Liver (tissue), 9 donors: Measurements from ENCODE around the gene RAB3C. TPM values are rescaled to one million over a fixed set of nuclear protein-coding genes. Genes with fewer than 3 reads are reported as not detected.
A peak's percentile ranks its signal among the peaks of the same experiment; 100 is the strongest.

ENCODE experiments used
- DNase-seq: peaks from one replicate; pipeline ENCODE4 v3.0.0-alpha.2; 2017; ENCODE audit warnings: low spot score
- H3K27ac ChIP-seq, 2 donors: one replicate each; pipeline ENCODE4 v1.7.0; 2013; ENCODE audit warnings: inconsistent platforms in 2 of 2, low read length in 2 of 2, control low read depth in 1 of 2, low read depth in 1 of 2, mild to moderate bottlenecking in 1 of 2
- H3K27me3 ChIP-seq, 4 donors: one replicate each; pipeline versions ENCODE4 v1.6.1 to v1.7.0; 2013; ENCODE audit warnings: low read length in 3 of 4, inconsistent platforms in 1 of 4, mild to moderate bottlenecking in 1 of 4, moderate library complexity in 1 of 4; ENCODE audit not compliant: control insufficient read depth in 4 of 4, insufficient read depth in 4 of 4
- H3K36me3 ChIP-seq, 4 donors: one replicate each; pipeline versions ENCODE4 v1.6.1 to v1.7.0; 2013; ENCODE audit warnings: low read length in 3 of 4, mild to moderate bottlenecking in 3 of 4, low read depth in 1 of 4, moderate library complexity in 1 of 4; ENCODE audit not compliant: control insufficient read depth in 4 of 4, insufficient read depth in 3 of 4
- H3K4me1 ChIP-seq, 4 donors: one replicate each; pipeline versions ENCODE4 v1.6.1 to v1.7.0; 2013; ENCODE audit warnings: low read length in 3 of 4, mild to moderate bottlenecking in 3 of 4, moderate library complexity in 1 of 4; ENCODE audit not compliant: control insufficient read depth in 4 of 4, insufficient read depth in 4 of 4
- H3K4me3 ChIP-seq, 3 donors: one replicate each; pipeline versions ENCODE4 v1.6.1 to v1.7.0; 2013; ENCODE audit warnings: low read length in 3 of 3, control low read depth in 1 of 3, low read depth in 1 of 3, mild to moderate bottlenecking in 1 of 3
- H3K9ac ChIP-seq, 2 donors: one replicate each; pipeline ENCODE4 v1.7.0; 2013; ENCODE audit warnings: low read length in 2 of 2, mild to moderate bottlenecking in 2 of 2, moderate library complexity in 2 of 2, control low read depth in 1 of 2, low read depth in 1 of 2
- H3K9me3 ChIP-seq, 4 donors: one replicate each; pipeline versions ENCODE4 v1.6.1 to v1.7.0; 2013; ENCODE audit warnings: low read length in 3 of 4; ENCODE audit not compliant: control insufficient read depth in 4 of 4
- CTCF ChIP-seq: fragments of 150-350 bp; IDR thresholded peaks from 2 replicates; pipeline ENCODE4 v1.5.1; 2017; ENCODE audit warnings: improper control_type of control experiment, low read depth, low read length; ENCODE audit not compliant: missing input control
- EGR1 ChIP-seq, 2 donors: IDR thresholded peaks; 2 replicates each; pipeline ENCODE4 v1.6.1; 2016 to 2018; ENCODE audit warnings: antibody characterized with exemption in 2 of 2, low read depth in 2 of 2
- FOXA1 ChIP-seq: IDR thresholded peaks from 2 replicates; pipeline ENCODE4 v1.6.1; 2016; ENCODE audit warnings: antibody characterized with exemption
- FOXA2 ChIP-seq: IDR thresholded peaks from 2 replicates; pipeline ENCODE4 v1.6.1; 2016; ENCODE audit warnings: antibody characterized with exemption
- GABPA ChIP-seq, 2 donors: IDR thresholded peaks in 1 of 2; conservative IDR thresholded peaks in 1 of 2; 2 replicates each; pipeline ENCODE4 v1.6.1; 2016; ENCODE audit warnings: antibody characterized with exemption in 2 of 2, mild to moderate bottlenecking in 1 of 2, moderate library complexity in 1 of 2
- HNF4A ChIP-seq, 2 donors: conservative IDR thresholded peaks; 2 replicates each; pipeline ENCODE4 v1.6.1; 2016; ENCODE audit warnings: antibody characterized with exemption in 2 of 2, mild to moderate bottlenecking in 2 of 2
- MAX ChIP-seq: IDR thresholded peaks from 2 replicates; pipeline ENCODE4 v1.6.1; 2016; ENCODE audit warnings: antibody characterized with exemption
- NR2F2 ChIP-seq: IDR thresholded peaks from 2 replicates; pipeline ENCODE4 v1.6.1; 2016; ENCODE audit warnings: antibody characterized with exemption
- RAD21 ChIP-seq, 2 donors: IDR thresholded peaks; 2 replicates each; pipeline ENCODE4 v1.6.1; 2016; ENCODE audit warnings: antibody characterized with exemption in 2 of 2, mild to moderate bottlenecking in 2 of 2
- REST ChIP-seq: IDR thresholded peaks from 2 replicates; pipeline ENCODE4 v1.6.1; 2016; ENCODE audit warnings: antibody characterized with exemption, mild to moderate bottlenecking
- SP1 ChIP-seq: IDR thresholded peaks from 2 replicates; pipeline ENCODE4 v1.6.1; 2018; ENCODE audit warnings: antibody characterized with exemption, mild to moderate bottlenecking
- TAF1 ChIP-seq: conservative IDR thresholded peaks from 2 replicates; pipeline ENCODE4 v1.6.1; 2016; ENCODE audit warnings: antibody characterized with exemption, mild to moderate bottlenecking
- YY1 ChIP-seq: IDR thresholded peaks from 2 replicates; pipeline ENCODE4 v1.6.1; 2016; ENCODE audit warnings: antibody characterized with exemption, mild to moderate bottlenecking
- ZBTB33 ChIP-seq: IDR thresholded peaks from 2 replicates; pipeline ENCODE4 v1.6.1; 2016; ENCODE audit warnings: antibody characterized with exemption
- WGBS: extraction: QIAGEN DNeasy Blood & Tissue Kit; methylation state at CpG from one replicate; pipeline ENCODE4 v1.1.7; 2013; 5-methylcytosine and 5-hydroxymethylcytosine counted together
- polyA plus RNA-seq, 2 donors: library from polyadenylated mRNA; stranded (reverse) in 1 of 2; unstranded in 1 of 2; fragments of 200-250 nt in 1 of 2; fragments of >200 nt in 1 of 2; fragmentation: Nextera tagmentation in 1 of 2; extraction: Ambion mirVana in 1 of 2; gene quantifications; one replicate each; pipeline versions ENCODE4 v1.2.1 to v1.2.3, GENCODE V29; 2013 to 2015
- total RNA-seq, 2 donors: library from RNA; depleted of rRNA; stranded (reverse); fragments of >200 nt; gene quantifications; one replicate each; pipeline ENCODE4 v1.2.3, GENCODE V29; 2014
- donor health status: healthy.
- donor health status: healthy.
- donor health status: healthy.
- donor health status: healthy.
- donor health status: healthy.

RAB3C gene
- total and polyA plus RNA-seq, 4 donors, result 0.72 to 4.6 (median 1.3) TPM

- Histone ChIP-seq H3K36me3 (no peaks in the 10 kb centered on the region), H3K9ac (no peak overlapping the region), H3K4me3 (no peak overlapping the region), H3K4me1 (no peaks in the 10 kb centered on the region), H3K27me3 (peaks cover 0 to 2% (median 0%) of the 10 kb centered on the region in 4 donors), H3K27ac (no peak overlapping the region), H3K9me3 (no peaks in the 10 kb centered on the region)
- no peak for TF ChIP-seq SP1
- no peak for TF ChIP-seq HNF4A (conservative IDR thresholded peaks at IDR 0.05)
- no peak for TF ChIP-seq RAD21 (IDR thresholded peaks at IDR 0.05)
- no peak for TF ChIP-seq EGR1 (IDR thresholded peaks at IDR 0.05; ENCODE audit: low read depth in 2 of 2)
- TF ChIP-seq GABPA (IDR thresholded peaks at IDR 0.05 in 1 of 2, conservative IDR thresholded peaks at IDR 0.05 in 1 of 2), result no peak
- peak; percentile 16 for TF ChIP-seq NR2F2
- 67% methylated on average over 2 of the region's 2 CpGs for WGBS
- no peak for DNase-seq
Measured at GRCh38 chr5:58885260-58885659, 302.4 kb downstream of the RAB3C start.

- no peaks in the 10 kb centered on the region for H3K4me1 ChIP-seq
- H3K27ac ChIP-seq, result no peak overlapping the region
- H3K9ac ChIP-seq, result no peak overlapping the region
- H3K36me3 ChIP-seq, result no peaks in the 10 kb centered on the region
- peaks cover 0 to 3% (median 0%) of the 10 kb centered on the region in 4 donors for H3K27me3 ChIP-seq
- 40% methylated on average over 14 of the region's 14 CpGs for WGBS
- DNase-seq, result peak; percentile 44
- no peak for TF ChIP-seq GABPA (IDR thresholded peaks at IDR 0.05 in 1 of 2, conservative IDR thresholded peaks at IDR 0.05 in 1 of 2)
- no peak for TF ChIP-seq FOXA2
- TF ChIP-seq CTCF, result peak; percentile 79
- no peak for TF ChIP-seq FOXA1
- TF ChIP-seq EGR1 (IDR thresholded peaks at IDR 0.05; ENCODE audit: low read depth in 2 of 2), result no peak
- TF ChIP-seq MAX, result no peak
- no peak for TF ChIP-seq YY1
- peak; percentile 70 to 85 for TF ChIP-seq RAD21 (IDR thresholded peaks at IDR 0.05)
- no peak for TF ChIP-seq SP1
- no peak for TF ChIP-seq REST
- no peak for TF ChIP-seq TAF1
- TF ChIP-seq ZBTB33, result no peak
- no peak for TF ChIP-seq HNF4A (conservative IDR thresholded peaks at IDR 0.05)
- H3K9me3 ChIP-seq, result no peaks in the 10 kb centered on the region
- no peak overlapping the region for H3K4me3 ChIP-seq
Measured at GRCh38 chr5:58886315-58887207, 303.7 kb downstream of the RAB3C start.
